Measurements from ENCODE around the gene RBM12.
A peak's percentile ranks its signal among the peaks of the same experiment; 100 is the strongest.

The RBM12 gene

GRCh38 chr20:35619196-35620095 is 45.3 kb downstream of the RBM12 start:
- peak; percentile 41 for DNase-seq (ENCODE audit: low spot score)

DNA sequence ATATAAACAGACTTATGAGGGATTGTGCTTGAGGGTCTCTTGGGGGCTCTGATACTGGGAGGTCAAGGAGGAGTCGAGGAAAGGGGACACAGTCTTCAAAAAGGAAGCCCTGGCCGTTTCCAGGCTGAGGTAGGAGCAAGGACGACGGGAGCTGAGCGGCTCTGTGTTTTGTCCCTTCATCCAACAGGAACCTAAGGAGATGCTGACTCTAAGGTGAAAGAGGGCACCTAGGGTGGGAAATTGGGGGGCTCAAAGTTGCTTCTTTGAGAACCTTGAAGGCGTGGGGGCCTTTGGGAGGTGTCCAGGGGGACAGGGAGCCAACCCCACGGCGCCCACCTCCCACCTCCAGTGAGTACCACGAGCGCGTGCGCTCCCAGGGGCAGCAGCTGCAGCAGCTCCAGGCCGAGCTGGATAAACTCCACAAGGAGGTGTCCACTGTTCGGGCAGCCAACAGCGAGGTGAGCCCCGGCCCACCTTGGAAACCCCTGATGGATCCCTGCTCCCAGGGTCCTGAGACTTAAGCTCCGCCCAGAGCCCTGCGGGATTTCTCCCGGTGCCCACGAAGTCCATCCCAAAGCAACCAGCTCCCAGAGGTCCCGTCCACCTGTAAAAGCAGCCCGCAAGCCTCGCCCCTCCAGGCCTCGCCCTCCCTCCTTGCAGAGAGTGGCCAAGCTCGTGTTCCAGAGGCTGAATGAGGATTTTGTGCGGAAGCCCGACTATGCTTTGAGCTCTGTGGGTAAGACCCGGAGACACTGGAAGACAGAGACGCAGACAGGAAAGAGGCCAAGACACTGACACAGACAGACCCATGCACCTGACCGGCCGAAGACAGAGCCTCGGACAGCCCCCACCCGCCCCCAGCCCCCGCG is 46.2 kb downstream of the RBM12 start:
- no peak for DNase-seq (ENCODE audit: low spot score)

DNA sequence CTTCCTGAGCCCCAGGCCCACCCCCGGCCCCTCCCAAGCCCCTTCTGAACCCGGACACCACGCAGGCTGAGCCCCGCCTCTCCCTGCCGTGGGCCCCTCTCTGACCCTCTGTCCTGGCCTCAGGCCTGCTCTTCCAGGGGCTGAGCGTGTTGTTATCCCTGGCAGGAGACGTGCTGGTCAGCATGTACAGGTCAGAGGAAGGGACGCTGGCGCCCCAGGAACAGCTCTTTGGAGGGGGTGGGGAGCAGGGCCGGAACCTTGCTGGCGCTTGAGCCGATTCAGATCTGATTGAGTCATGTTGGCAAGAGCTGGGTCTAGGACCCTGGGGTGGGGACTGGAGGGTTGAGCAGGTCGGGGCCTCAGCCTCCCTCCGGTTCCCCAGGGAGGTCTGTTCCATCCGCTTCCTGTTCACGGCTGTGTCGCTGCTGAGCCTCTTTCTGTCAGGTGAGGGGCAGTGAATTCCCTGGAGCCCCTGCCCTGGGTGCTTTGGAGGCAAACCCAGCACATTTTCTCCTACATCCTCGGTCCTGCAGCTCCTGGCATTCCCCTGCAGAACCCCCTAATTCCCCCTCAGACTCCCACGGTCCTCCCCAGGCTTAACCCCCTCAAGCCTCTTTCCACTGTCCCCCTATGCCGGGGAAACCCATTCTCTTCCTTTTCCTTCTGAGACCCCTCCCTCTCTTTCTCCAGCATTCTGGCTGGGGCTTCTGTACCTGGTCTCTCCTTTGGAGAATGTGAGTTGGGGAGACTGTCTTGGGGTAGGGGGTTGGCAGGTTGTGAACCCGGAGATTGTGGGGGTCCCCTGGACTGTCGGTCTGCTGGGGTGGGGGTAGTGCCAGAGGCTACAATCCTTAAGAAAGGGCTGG is 47.1 kb downstream of the RBM12 start:
- peak; percentile 34 for DNase-seq (ENCODE audit: low spot score)

DNA sequence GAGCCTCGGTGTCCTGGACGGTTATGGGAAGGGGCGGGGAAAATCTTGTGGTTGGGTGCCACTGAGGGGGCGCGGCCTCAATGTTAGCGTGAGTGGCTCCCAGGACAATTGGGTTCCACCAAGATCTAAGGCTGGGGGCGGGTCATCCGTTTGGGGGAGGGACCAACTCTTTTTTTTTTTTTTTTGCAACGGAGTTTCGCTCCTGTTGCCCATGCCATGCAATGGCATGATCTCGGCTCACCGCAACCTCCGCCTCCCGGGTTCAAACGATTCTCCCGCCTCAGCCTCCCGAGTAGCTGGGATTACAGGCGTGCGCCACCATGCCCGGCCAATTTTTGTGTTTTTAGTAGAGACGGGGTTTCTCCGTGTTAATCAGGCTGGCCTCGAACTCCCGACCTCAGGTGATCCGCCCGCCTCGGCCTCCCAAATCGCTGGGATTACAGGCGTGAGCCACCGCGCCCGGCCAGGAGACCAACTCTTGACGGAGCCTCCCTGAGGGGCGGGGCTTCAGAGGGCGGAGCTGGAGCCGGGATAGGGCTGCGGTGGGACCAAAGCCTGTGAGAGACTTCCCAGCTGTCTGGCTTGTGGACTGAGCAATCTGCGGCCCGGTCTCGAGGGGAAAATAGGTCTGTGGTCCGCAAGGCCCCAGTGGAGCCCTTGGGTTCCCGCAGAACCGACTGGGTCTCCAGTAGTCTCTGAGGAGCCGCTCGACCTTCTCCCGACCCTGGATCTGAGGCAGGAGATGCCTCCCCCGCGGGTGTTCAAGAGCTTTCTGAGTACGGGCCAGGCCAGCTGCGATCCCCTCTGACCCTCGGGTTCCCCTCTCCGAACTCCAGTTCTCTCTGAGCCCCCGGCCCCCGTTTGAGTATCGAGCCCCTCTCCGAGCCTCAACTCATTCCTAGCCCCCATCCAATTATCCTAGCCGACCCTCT is 48.0 kb downstream of the RBM12 start:
- DNase-seq (ENCODE audit: low spot score): peak; percentile 73

DNA sequence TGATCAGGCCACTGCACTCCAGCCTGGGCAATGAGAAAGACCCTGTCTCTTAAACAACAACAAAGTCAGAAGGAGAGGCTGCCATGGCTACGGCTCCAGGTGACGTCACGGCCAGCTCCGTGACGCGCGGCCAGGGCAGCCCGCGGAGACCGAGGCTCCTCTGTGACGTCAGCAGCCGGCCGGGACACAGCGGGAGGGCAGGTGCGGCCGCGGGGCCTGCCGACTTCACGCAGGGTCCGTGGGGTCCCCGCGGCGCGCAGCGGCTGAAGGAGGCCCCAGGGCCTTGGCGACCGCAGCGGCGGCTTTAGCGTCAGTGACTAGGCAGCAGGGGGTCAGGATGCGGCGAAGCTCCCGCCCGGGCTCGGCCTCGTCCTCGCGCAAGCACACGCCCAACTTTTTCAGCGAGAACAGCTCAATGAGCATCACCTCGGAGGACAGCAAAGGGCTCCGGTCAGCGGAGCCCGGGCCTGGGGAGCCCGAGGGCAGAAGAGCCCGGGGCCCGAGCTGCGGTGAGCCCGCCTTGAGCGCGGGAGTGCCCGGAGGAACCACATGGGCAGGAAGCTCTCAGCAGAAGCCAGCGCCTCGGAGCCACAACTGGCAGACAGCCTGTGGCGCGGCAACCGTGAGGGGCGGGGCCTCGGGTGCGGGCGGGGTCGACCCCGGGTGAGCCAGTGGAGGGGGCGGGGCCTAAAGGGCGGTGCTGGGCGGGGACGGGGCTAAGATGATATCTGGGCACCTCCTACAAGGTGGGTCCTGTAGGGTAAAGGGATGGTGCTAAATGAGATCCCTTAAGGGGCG is 48.8 kb downstream of the RBM12 start, which contains the start of gene SPAG4:
Gene SPAG4 (plus strand): TSS at position 163 of the 798 bp plus-strand sequence. CDS start 175 bp downstream, at position 338.
- DNase-seq (ENCODE audit: low spot score): peak; percentile 98

- no peak for DNase-seq (ENCODE audit: low spot score)
Observed at GRCh38 chr20:35611482-35611881, 53.2 kb downstream of the RBM12 start.

GRCh38 chr20:35610833-35611427 is 53.8 kb downstream of the RBM12 start:
- peak; percentile 51 for DNase-seq (ENCODE audit: low spot score)

DNA sequence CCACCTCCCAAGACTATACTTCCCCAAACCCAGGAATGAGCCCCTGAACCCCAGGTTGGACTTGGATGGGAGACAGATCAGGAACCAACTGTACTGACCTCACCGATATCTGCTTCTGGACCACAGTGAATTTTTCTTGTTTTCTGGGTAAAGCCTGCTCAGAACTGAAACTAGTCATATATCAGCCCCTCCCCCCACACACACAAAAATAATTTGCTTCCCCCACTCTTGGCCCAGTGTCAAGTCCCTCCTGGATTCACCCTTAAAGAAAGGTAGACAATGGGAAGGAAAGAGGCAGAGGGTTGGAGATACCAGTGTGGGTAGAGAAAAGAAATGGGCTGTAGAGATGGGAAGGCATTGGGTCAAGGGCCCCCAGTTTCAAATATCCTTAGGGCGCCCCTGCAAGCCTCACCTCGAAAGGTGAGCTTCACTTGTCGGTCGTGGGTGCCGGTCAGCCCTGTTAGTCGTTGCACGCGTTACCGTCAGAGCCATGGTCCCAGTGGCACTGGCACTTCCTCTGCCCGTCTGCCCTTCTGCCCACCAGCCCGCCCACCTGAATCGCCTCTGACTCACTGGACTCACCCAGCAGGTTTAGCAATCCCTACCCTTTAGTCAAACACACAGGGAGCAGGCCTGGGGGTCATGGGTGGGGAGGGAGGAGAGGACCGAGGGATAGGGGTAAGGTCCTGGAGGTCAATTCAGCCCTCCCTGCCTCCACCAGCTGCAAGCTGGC is 57.5 kb downstream of the RBM12 start:
- no peak for DNase-seq (ENCODE audit: low spot score)

- DNase-seq (ENCODE audit: low spot score): no peak
Observed at GRCh38 chr20:35606127-35606526, 58.6 kb downstream of the RBM12 start.

DNA sequence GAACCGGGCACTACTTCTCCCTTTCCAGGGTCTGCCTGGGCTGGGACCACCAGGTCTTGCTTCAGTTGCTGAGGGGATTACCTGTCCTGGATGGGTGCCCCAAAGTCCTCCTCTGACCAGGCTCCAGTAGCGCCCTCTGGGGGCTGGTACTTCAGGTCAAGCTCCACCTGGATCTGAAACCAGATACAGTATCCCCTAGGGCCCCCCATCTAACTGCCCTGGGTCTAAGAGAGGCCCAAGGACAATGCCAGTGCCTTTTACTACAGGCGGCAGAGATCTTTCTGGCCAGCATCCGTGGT is 60.3 kb downstream of the RBM12 start:
- peak; percentile 39 for DNase-seq (ENCODE audit: low spot score)

DNA sequence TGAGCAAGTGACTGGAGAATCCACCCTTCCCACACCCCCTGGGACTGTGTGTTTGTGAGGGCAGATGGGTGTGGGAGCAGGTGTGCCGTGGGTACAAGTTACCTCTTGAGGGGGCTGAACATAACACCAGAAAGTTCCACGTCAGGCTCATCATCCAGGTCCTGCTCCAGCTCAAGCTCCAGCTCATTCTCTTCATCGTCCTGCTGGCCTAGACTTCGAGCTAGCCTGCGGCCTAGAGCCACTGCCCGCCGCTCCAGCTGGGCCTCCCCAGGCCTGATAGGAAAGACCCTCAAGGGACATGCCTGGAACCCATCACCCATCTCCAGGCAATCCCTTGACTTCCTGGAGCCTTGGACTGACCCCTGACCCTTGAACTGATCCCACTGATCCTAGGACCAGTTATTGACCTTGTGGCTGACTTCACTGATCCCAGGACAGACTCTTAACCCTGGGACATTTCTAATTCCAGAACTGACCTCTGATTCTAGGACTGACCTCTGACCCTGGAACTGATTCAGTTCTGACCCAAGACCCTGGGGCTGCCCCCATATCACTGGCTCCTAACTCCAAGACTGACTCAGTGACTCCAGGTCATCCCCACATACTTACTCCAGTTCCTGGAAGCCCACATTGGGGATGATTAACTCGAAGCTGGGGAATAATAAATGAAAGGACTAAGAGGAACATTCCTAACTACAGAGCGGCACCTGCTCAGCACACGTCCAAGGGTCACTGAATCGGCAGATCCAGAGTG is 60.8 kb downstream of the RBM12 start:
- DNase-seq (ENCODE audit: low spot score): no peak

- no peak for DNase-seq (ENCODE audit: low spot score)
Observed at GRCh38 chr20:35602851-35603495, 61.7 kb downstream of the RBM12 start.

DNA sequence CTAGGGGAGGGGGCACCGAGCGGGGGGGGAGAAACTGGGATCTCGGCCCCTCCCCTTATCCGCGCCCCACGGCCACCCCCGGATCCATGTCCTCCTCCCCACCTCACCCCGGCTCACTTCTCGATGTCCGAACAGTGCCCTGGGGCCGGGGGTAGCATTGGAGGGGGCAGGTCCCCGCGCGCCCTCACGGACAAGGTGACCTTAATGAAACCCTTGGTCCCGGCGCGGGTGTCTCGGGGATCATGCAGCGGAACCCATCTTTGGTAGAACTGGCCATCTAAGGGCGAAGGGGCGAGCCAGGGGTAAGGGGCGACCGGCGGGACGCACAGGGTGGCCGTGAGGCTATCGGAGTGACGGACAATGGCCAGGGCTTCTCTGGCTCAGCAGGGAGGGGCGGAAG is 62.7 kb downstream of the RBM12 start:
- no peak for DNase-seq (ENCODE audit: low spot score)

DNA sequence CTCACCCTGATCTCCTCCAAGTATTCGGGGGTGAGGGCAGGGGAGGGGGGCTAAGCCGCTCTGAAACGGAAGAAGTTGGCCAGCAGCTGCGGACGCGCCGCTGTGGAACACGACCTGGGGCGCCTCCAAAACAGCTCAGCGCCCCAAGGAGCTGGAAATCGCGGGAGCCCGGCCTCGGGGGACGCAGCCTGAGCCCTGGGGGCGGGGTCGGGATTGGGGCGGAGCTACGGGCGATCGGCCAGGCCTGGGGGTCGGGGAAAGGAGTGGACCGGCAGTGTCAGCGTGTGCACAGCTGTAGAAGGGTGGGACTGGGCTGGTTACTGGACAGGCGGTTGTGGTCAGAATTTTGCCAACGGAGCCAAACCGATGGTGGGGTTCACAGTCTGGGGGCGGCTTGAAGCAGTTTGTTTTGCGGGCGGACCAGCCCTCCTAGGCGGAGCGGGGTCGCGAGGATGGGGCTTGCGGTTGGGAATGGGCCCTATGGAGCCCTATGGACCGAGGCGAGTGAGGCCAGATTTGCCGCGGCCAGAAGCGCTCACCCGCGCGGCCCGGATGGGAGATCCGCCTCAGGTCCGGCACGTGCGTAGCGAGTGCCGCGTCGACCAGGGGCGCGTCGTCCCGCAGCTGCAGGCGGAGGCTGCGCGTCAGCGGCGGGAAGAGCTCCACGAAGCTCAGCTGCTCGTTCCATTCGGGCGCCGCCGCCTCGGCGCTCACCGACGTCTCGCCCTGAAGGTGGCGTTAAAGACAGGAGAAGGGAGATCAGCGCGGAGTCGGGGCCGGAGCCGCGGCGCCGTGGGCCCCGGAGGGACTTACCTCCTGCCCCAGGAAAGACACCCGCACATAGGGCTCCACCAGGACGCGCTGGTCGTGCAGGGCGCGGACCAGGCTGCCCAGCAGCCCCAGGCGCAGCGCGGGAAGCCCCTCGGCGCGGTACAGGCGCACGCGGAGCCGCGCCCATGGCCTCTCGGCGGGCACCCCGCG is 63.4 kb downstream of the RBM12 start:
- peak; percentile 62 for DNase-seq (ENCODE audit: low spot score)

DNA sequence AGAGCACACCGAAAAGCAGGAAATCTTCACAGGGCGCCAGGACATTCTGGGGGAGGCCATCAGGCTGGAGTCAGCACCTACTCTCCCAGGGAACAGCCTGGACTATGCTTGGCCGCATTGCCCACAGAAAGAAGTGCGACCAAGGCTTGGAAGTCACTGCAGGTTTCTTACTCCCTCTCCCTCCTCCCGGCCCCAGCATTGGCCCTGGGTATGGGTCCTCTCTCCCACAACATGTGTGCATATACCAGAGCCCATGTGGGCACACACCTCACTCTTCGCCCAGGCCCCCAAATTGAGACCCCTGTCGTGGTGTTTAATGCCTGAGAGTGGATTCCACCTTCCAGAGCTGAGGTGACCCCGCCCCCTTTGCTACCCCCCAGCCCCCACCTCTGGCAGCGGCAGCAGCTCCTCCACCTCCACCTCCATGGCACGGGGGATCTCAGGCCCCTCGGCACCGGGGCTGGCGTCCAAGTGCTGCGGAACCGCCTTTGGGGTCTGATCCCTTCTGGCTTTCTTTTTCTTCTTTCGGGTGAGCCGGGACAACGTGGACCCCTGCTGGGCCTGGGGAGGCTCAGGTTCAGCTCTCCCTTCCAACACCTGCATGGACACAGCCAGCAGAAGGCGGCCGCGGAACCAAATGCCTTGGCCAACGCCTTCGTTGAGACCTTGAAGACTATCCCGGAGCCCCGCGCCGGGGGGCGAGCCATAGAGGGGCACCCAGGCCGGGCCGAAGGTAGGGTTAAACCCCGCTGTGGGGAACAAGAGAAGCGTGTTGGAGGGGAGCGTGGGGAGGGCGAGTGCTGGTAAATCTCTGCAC is 64.3 kb downstream of the RBM12 start:
- no peak for DNase-seq (ENCODE audit: low spot score)

GRCh38 chr20:35599776-35600120 is 65.0 kb downstream of the RBM12 start:
- DNase-seq (ENCODE audit: low spot score): no peak

Measured in hematopoietic multipotent progenitor cell treated with erythropoietin and hydrocortisone succinate and interleukin-3 and kit ligand, for 15 days (in vitro differentiated cells).